Progenitor cell of endocrine pancreas (in vitro differentiated cells): ENCODE results near the gene CIB4. TPM values are rescaled to one million over a fixed set of nuclear protein-coding genes. Genes with fewer than 3 reads are reported as not detected.
A peak's percentile ranks its signal among the peaks of the same experiment; 100 is the strongest.

ENCODE experiments used
- DNase-seq: peaks from one replicate; pipeline ENCODE4 v3.0.0; 2021; ENCODE audit warnings: low spot score; ENCODE audit not compliant: unreplicated experiment
- H3K27ac Mint-ChIP-seq: 2 replicates; pipeline ENCODE4 v1.8.0; 2021; ENCODE audit warnings: mild to moderate bottlenecking, moderate library complexity, mixed read lengths
- H3K27me3 Mint-ChIP-seq: 2 replicates; pipeline ENCODE4 v1.8.0; 2021; ENCODE audit warnings: mixed read lengths
- H3K36me3 Mint-ChIP-seq: 2 replicates; pipeline ENCODE4 v1.8.0; 2022; ENCODE audit warnings: mixed read lengths; ENCODE audit not compliant: insufficient read depth
- H3K4me1 Mint-ChIP-seq: 2 replicates; pipeline ENCODE4 v1.8.0; 2021; ENCODE audit warnings: low read depth, mixed read lengths
- H3K4me3 Mint-ChIP-seq: 2 replicates; pipeline ENCODE4 v1.8.0; 2021; ENCODE audit warnings: low read depth, mild to moderate bottlenecking, moderate library complexity, mixed read lengths
- H3K9me3 Mint-ChIP-seq: 2 replicates; pipeline ENCODE4 v1.8.0; 2021; ENCODE audit warnings: low read depth, mixed read lengths
- total RNA-seq: library from RNA; stranded (reverse); gene quantifications from 2 replicates; pipeline ENCODE4 v1.2.1, GENCODE V29; 2021
- TF ChIP-seq, protein P1 (sequence below): fragments of 200-600 bp; sonication (generic); IDR thresholded peaks from one replicate; pipeline ENCODE4 v1.5.0; 2021; ENCODE audit warnings: antibody characterized with exemption, mild to moderate bottlenecking; ENCODE audit not compliant: unreplicated experiment

CIB4 gene
- total RNA-seq, 1 donor from 2014 or later = not detected

DNA sequence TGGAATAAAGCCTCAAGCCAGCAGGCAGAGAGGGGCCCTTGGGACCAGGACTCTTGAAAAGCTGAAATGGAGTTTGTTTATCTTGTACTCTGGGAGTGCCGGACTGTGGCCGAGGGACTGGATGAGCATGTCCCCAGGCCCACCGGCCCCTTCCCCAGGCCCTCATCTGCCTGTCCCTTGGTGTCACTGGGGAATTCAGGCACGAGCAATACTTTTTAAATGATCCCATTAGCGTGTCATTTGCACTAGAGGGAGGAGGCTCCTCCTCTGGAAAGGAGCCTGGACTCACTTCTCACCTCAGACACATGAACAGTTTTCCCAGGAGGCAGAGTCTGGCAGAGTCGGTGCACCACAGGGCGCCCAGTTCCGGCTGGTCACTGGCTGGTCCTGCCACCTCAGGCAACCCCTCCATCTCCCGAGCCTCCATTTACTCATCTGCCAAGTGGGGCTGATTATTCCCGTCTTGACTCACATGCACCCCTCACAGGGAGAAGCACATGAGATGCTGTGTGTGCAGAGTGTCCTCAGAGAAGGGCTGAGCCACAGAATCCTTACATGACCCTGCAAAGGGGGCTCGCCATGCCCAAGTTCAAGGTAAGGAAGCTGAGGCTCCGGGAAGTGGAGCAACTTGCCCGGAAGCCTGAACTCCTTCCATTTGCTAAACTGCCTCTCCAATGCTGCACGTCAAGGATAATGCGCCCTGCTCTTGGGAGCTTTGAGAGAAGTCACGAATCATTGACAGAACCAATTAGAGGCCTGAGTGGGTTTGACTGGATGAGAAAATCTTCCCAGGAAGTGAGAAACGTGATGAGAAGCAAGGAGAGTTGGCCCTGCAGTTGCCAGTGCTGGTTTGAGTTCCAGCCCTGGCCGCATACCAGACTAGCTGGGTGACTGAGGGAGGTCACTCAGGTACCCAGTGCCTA is 26.7 kb downstream of the CIB4 start:
- TF ChIP-seq, protein P1, sequence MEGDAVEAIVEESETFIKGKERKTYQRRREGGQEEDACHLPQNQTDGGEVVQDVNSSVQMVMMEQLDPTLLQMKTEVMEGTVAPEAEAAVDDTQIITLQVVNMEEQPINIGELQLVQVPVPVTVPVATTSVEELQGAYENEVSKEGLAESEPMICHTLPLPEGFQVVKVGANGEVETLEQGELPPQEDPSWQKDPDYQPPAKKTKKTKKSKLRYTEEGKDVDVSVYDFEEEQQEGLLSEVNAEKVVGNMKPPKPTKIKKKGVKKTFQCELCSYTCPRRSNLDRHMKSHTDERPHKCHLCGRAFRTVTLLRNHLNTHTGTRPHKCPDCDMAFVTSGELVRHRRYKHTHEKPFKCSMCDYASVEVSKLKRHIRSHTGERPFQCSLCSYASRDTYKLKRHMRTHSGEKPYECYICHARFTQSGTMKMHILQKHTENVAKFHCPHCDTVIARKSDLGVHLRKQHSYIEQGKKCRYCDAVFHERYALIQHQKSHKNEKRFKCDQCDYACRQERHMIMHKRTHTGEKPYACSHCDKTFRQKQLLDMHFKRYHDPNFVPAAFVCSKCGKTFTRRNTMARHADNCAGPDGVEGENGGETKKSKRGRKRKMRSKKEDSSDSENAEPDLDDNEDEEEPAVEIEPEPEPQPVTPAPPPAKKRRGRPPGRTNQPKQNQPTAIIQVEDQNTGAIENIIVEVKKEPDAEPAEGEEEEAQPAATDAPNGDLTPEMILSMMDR = no peak
- peak; percentile 6 for DNase-seq
- peaks cover 34% of the 10 kb centered on the region for H3K4me1 Mint-ChIP-seq
- peaks cover 30% of the 10 kb centered on the region for H3K27me3 Mint-ChIP-seq
- no peaks in the 10 kb centered on the region for H3K9me3 Mint-ChIP-seq
- H3K4me3 Mint-ChIP-seq = no peak overlapping the region
- no peaks in the 10 kb centered on the region for H3K36me3 Mint-ChIP-seq
- H3K27ac Mint-ChIP-seq = peak overlapping the region; percentile 7

GRCh38 chr2:26613241-26614215 is 27.6 kb downstream of the CIB4 start:
- no peak overlapping the region for H3K4me3 Mint-ChIP-seq
- H3K27me3 Mint-ChIP-seq = peaks cover 24% of the 10 kb centered on the region
- no peaks in the 10 kb centered on the region for H3K36me3 Mint-ChIP-seq
- DNase-seq = peak; percentile 8
- no peaks in the 10 kb centered on the region for H3K9me3 Mint-ChIP-seq
- H3K4me1 Mint-ChIP-seq = peaks cover 42% of the 10 kb centered on the region
- H3K27ac Mint-ChIP-seq = no peak overlapping the region
- TF ChIP-seq, protein P1 = no peak

GRCh38 chr2:26612522-26613240 is 28.5 kb downstream of the CIB4 start:
- no peak overlapping the region for H3K4me3 Mint-ChIP-seq
- H3K27ac Mint-ChIP-seq = no peak overlapping the region
- TF ChIP-seq, protein P1 = no peak
- H3K9me3 Mint-ChIP-seq = no peaks in the 10 kb centered on the region
- H3K27me3 Mint-ChIP-seq = peaks cover 20% of the 10 kb centered on the region
- no peaks in the 10 kb centered on the region for H3K36me3 Mint-ChIP-seq
- DNase-seq = peak; percentile 5
- peaks cover 42% of the 10 kb centered on the region for H3K4me1 Mint-ChIP-seq

- peaks cover 14% of the 10 kb centered on the region for H3K27me3 Mint-ChIP-seq
- no peak overlapping the region for H3K27ac Mint-ChIP-seq
- no peaks in the 10 kb centered on the region for H3K9me3 Mint-ChIP-seq
- peaks cover 45% of the 10 kb centered on the region for H3K4me1 Mint-ChIP-seq
- no peaks in the 10 kb centered on the region for H3K36me3 Mint-ChIP-seq
- no peak for DNase-seq
- TF ChIP-seq, protein P1 = no peak
- H3K4me3 Mint-ChIP-seq = no peak overlapping the region
Observed at GRCh38 chr2:26612034-26612433, 29.1 kb downstream of the CIB4 start.
